ENCODE results near the gene FBLN5.
"Not testable (repeated sequence)": the region's sequence is repeated elsewhere in the genome, so short reads cannot be mapped to it uniquely, and the experiment has no call there.

The FBLN5 gene

DNA sequence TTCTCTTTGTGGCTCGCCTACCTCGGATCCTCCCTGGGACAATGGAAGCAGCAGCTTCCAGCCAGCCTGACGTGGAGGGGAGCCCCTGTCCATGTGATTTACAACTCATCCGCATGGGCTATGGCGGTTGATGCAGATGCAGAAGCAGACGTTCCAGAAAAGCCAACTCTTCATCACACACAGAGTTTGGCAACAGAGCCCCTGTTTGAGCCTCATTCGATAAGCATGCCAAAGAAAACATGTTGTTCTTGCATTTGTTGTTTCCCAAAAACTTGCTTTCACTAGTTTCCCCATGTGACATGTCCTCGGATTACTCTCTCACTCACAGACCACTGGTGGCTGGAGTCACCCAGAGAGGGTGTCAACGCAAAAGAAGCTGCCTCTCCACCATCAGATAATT lies 63.7 kb downstream of the FBLN5 start:
- ATAC-seq: no peak

DNA sequence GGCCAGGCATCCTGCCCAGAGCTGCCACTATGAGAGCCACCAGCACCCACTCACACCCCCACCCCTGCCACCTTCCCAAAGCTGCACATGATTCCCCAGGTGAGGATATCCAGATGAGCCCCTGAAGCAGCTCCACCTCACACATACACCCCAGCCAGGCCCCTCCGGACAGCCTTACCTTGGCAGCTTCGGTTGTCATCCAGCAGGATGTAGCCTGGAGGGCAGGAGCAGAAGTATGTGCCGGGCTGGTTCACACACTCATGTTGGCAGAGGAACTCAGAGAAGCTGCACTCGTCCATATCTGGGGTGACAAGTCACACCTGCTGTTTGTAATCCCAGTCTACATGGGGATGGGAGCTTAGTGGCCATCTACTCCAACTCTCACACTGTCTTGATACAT lies 64.7 kb downstream of the FBLN5 start:
- ATAC-seq: no peak

DNA sequence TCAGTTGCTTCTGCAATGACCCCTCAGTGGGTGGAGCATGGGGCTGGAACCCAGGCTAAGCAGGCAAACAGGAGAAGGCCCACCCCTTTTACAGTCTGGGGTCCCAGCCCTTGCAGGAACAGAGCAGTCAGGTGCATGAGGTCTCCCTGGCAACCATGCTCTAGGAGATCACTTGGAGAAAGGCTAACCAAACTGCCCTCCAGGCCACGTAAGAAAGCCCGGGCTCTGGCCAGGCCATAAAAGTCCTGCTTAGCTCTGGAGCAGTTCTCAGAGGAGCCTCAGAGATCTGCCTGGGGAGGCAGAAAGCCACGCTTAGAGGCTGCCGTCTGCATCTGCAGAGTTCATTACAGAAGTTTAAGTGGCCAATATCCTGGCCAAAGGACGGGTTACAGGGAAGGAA lies 65.1 kb downstream of the FBLN5 start:
- no peak for ATAC-seq

DNA sequence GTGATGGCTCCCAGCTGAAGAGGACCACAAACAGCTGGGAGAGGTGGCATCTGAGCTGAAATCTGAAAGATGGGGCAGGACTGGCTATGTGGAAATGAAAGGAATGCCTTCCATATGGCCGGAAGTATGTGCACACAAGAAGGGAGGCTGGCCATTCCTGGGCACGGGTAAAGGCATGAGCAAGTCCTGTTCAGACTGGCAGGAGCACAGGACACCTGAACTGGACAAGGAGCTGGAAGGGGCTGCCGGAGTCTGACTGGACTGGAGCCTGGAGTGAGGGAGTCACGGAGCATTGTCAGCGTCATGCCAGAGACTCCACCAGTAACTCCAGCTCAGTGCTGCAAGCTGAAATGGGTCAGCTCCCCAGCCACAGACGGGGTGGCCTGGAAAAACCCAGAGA lies 68.3 kb downstream of the FBLN5 start:
- ATAC-seq: no peak

DNA sequence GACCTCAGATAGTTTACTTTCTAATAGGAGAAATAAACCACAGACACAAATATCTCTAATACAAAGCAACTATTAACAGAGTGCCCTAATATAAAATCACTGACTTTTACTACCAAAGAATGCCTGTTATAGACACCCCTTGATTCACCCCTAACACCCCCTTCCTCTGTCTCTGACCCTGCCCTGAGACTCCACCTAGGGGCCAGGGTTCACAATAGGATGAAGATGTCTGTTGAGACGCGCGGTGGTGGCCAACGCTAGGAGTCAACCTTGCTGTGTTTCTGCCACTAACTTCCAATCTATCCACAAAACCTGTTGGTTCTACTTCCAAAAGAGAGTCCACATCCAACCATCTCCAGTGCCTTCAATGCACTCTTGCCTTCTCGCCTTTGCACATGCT lies 69.2 kb downstream of the FBLN5 start:
- no peak for ATAC-seq

DNA sequence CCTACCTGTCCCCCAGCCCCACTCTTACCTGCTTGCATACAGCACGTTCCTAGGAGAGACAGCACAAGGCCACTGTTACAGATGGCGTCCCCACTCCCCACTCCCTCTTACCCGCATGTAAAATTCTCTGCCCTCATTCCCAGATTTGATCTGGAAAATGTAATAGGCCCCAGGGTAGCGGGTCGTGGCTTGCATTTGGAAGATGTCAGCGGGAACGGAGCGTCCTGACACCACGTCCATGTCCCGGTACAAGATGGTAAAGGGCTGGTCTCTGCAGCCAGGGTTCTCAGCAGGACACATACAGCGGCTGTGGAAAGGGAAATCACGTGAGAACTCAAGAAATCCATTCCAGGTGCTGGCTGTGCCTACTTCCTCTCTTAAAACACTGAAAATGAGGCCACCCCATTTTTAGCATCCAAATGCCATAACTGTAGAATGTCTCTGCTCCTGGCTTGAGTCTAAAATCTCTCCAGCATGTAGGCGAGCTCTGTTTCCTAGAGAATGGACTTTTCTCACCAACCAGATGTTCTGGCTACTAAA lies 70.0 kb downstream of the FBLN5 start:
- ATAC-seq: no peak

DNA sequence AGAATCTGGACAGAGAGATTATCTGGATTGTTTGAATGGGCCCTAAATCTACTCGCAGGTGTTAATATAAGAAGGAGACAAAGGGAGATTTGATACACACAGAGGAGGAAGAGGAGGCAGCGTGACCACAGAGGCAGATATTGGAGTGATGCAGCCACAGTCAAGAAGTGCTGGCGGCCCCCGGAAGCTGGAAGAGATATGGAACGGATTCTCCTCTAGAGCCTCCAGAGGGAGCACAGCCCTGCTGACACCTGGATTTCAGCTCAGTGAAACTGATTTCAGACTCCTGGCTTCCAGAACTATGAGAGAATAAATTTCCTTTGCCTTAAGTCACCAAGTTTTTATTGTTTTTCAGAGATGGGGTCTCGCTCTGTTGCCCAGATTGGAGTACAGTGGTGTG lies 71.0 kb downstream of the FBLN5 start:
- ATAC-seq: no peak

DNA sequence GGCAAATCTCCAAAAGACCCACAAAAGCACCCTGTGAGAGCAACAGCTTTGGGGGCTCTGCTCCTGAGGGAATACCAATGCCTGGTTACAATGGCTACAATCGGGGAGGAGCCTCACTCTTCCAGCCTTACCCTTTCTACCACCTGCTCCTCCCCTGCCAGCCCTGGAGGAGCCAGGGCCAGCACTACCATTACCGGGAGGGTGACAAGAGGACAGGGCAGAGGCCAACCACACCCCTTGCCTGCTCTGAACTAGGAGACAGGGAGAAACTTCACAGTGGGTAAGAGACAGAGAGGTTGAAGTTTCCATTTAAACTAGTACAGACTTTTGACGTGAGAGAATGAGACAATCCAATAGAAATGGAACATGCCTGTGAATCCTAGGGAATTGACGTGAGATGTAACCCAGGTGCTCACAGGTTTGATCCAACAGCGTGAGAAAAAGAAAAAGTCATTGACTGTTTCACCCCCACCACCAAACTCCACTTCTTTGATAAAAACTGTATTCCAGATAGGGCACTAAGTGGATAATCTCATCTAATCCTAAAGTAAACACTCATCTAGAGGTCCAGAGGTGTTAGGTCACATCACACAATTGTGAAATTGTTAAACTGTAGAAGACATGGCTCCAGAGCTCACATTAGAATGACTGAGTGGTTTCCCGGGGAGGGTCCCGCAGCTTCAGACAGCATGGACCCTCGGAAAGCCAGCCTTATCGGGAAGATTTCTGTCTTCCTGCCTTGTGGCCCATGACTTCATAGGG lies 71.8 kb downstream of the FBLN5 start:
- ATAC-seq: no peak

DNA sequence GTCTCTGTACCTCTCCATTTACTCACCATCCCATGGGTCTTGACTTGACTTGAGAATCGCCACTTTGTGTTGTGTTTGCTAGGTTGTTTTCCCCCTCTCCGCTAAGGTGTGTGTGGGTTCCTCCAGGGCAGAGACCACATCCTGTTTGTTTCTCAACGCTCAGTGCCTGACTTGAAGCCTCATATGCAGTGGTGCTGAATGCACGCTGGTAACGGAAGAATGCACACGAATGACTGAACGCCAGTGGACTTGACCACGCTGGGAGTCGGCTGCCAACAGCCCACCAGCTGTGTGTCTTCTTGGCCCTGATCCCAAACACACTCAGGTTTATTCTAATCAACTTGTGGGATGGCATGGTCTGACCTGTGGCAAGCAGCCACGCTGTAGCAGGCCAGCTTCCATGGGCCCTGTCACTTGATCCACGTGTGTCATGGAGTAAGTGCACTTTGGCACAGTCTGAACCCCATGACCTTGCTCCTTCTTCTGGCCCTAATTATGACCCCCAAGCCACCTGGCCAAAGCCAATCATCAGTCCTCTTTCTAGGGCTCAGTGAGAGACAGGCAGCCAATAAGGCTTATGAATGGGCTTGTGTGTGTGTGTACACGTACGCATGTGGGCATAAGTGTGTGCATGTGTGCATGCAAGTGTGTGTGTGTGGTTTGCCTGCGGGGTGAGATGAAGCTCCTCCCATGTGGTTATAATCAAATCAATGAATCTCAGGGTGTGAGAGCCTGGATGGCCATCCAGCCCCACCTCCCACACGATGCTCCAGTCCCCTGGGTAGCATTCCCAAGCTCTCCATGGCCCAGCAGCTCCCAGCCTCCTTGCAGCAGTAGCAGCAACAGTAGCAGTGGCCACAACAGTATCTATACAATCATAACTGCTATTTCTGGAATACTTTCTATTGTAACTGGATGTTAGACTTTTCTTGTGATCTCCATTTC lies 73.8 kb downstream of the FBLN5 start:
- peak; percentile 42 to 70 for ATAC-seq

DNA sequence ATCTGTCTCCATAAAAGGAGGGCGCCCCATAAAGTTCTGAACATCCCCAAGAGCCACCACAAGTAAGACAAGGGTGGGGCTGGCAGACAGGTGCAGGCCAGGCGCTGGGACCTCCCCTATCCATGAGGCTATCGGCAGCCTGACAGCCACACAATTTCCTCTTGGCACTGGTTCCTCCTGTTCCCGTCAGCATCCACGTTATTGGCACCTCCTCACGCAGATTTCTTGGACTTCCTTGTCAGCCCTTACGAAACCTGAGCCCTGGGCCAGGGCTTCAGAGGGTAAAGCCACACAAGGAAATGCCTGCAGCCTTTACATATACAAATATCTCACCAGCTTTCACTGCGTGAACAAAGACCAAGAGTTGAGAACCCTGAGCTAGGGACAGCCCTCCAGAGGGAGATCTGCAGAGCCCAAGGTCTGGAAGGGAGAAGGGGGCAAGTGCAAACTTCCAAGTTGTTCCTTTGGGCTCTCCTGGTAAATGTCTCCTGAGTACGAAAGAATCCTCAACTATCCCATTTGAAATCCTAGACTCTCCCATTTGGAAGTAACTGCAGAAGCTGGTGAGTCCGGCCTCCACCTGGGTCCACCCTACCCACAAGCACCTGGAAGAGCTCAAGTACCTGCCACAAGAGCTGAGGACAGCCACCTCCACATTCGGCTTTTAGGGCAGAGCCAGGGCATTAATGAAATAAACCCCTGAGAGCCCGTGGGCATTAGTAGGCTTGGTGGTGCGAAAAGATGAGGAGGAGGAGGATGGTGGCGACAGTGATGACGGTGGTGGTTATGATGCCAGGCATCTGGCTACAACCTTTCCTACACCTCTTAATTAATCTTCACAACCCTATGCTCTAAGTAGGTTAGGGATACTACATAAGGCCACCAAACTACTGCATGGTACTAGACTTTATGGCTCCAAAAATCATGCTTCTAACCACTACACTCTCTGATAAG lies 74.7 kb downstream of the FBLN5 start:
- no peak for ATAC-seq

DNA sequence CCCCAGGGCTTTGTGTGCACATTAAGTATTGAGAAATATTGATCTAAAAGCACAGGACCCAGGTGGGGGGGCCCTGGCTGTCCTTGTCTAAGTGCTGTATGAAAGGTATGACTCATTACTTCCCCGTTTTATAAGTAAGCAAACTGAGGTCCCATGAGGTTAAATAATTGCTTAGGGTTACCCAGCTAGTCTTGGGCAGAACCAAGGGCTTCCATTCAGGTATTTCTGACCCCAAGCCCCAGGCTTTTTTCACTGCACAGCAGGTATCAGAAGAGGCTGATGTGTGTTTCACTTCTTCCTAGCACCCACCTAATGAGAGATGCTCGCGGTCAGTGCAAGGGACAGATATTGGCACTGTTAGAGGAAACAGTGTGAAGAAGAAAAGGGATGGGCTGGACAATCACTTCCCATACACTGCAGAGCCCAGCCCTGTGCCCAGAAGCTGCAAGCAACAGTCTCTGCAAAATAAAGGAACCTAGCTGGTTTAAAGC lies 75.4 kb downstream of the FBLN5 start:
- peak; percentile 28 to 30 for ATAC-seq

DNA sequence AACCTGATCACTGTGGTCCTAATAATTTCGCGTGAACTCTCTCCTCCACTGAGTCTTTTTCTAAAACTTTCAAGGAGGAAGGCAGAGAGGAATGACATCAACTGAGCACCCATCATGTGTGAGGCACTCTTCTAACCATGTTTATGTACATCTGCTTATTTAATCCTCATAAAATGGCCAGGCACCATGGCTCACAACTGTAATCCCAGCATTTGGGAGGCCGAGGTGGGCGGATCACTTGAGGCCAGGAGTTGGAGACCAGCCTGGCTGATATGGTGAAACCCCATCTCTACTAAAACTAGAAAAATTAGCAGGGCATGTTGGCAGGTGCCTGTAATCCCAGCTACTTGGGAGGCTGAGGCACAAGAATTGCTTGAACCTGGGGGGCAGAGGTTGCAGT lies 76.1 kb downstream of the FBLN5 start:
- not testable (repeated sequence) for ATAC-seq

DNA sequence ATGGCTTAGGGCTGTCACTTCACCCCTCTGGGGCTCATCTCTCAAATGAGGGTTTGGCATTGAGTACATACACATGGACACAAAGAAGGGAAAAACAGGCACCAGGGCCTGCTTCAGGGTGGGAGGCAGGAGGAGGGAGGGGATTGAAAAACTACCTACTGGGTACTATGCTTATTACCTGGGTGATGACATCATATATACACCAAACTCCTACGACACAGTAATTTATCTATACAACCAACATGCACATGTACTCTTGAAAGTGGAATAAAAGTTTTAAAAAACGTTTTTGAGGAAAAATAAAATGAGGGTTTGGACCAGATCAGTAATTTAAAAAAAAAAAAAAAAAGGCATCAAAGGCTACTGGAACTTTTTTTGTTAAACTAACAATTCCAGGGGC lies 76.6 kb downstream of the FBLN5 start:
- no peak for ATAC-seq

DNA sequence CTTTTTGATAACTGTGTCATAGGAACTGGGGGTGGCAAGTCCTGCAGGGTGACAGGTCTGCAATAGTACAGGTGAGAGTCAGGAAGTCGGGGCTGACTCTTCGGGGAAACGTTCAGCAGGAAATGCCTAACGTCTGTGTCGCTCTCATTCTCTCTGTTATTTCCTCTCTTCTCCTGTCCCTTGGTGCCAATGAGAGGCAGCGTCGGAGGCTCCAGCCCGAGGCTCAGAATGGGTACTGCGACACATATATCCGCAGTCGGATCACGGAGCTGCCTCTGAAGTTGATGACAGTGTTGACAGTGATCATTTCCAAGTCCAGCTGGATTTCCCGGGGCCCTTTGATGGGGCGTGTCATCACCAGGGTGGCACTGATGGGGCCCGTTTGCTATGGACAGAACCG lies 77.5 kb downstream of the FBLN5 start:
- peak; percentile 62 to 69 for ATAC-seq

DNA sequence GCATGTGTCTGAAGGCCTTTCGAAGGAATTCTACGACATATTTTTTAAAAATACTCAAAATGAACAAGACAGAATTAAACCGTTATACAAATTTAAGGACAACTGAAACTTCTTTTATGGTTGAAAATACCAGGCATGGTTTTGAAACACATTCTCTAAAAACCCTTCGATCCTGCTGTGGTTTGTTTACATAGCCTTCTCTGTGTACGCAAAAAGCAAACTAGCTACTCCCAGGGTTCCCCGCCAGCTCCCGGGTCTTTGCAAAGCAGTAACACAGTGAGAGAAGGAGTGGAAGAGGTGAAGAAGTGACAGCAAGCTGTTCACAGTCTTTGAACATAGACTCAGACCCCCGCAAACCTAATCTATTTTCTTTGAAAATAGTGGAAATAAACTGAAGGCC lies 77.9 kb downstream of the FBLN5 start:
- no peak for ATAC-seq

DNA sequence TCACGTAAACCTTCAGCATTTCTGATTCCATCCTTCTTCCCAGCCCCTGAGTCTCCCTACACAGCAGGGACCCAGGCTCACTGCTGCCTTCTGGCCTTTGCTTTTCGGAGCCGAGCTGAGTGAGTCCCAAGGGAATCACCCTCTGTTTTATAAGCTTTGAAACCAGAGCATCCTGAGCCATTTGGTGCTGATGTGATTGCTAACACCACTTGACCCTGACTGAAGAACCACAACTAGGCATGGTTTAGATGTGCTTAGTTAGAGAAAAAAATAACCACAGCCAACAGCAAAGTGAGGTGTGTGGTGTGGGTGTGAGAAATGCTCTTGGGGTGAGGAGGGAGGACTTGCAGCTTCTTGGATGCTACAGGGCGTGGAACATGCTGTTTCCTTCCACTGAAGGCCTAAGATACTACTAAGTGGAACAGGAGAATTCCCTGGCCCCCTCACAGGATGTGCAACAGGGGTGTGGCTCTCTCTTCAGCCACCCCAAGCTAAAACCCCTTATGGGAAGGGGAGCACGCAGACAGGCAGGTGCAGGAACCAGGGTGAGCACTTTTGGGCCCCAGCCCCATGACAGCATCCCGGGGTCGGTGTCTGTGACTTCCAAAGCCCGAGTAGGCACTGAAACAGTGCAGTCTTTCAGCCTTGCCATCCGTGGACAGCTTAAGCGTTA lies 80.0 kb downstream of the FBLN5 start, which contains the start of gene TC2N:
Gene TC2N, minus strand, starts transcription at position 221 of the 673 bp plus-strand sequence. CDS start 53,767 bp downstream, outside the sequence.
- peak; percentile 22 to 42 for ATAC-seq

DNA sequence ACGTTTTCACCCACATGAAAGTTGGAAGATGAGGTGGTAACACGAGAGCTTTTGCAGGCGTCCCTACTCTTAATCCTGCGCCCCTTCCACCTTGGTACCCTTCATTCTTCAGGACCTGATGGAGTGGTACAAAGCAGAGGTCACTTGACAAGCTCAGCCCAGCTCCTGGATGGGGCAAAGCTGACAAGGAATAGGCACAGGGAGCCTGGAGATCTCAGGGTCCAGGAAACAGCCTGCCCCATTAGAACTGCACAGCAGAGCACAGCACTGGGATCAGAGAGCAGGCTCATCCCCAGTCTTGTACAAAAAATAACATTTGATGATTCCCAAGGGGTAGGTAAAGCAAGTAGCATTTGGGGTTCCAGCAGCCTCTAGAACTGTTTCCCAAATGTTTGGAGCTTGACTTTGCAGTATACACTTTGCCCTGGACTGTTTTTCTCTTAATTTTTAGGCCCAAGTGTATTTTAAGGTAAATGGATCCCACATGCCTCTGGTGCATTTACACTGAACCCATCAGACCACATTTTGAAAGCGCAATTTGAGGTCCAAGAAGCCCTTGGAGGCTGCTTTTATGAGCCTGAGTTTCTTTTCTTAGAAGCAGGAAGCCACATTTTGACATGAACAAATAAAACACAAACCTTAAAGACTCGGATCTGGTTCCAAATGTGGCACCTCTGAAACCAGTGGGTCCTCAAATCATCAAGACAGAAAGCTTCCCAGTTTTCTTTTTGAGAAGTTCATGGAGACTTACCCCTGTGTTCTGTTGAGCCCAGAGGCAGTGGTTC lies 80.8 kb downstream of the FBLN5 start:
- ATAC-seq: no peak

DNA sequence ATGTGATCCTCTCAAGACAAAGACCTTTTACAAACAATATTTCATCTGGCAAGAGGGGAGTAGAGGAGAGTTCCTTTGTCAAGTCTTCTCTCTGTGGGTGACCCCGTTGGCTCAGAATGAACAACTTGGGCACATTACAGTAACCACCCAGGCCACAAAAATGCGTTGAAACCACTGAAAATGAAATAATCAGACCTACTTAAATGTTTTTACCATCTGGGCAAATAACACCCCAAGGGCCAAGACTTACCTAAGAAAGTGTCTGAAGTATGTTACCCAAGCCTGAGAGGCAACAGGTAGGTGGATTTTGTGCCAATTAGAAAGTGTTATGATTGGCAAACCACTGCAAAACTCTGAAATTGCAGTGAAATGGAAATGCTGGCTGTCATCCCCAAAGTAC lies 81.4 kb downstream of the FBLN5 start:
- ATAC-seq: peak; percentile 15 to 16

DNA sequence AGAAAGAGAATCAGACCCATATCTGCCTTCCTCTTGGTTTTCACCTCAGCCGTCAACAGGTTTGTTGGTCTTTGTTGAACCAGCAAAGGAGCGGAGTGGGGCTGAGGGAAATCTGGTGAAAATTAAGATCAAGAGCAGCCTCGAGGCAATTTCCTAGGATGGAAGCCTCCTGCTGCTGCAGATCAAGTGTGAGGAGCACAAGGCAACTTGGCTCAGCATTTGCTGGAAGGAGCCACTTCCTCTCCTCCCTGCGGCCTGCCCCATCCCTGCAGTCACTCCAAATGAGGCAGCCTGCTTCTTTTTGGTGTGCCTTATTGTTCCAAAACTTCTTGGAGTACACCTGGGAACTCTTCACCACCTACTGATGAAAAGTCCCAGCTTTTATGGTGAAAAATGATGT lies 85.1 kb downstream of the FBLN5 start:
- ATAC-seq: no peak

DNA sequence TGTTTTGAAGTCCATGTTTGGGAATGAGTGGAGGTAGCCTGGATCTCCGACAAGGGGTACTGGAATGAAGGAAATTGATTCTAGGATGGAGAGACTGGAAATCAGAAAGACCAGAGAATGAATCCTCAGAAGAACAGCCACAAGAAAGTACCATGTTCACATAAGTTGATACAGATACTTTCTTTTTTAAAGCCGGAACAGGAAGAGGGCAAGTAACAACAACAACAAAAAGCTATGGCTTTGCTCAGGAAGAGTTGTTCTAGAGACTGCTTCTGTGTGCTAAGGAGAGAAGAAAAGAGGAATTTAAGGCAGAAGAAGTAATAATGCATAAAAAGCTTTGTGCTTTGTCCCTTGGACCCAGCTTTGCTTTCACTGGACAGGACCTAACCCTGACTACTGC lies 86.4 kb downstream of the FBLN5 start:
- ATAC-seq: no peak

DNA sequence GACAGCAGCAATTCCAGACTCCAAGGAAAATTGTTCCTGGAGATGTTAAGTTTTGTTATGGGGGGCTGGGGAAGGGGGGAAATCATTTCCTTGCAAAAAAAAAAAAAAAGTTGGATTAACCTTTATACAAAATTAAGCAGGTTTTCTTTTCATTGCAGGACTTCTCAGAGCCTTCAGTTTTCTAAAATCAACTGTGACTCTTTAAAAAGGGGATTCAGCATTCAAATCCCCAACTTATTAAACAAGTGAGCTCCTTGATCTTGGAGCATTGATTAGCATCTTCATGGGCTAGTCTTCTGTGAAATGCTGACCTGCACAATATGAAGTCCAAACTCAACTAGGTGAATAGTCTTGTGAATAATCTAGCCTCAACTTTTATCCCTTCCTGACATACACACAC lies 87.3 kb downstream of the FBLN5 start:
- ATAC-seq: no peak
